Embryonic facial prominence (tissue), 1 donor: Measurements from ENCODE around the gene ACOX1.
"Not testable (repeated sequence)": the region's sequence is repeated elsewhere in the genome, so short reads cannot be mapped to it uniquely, and the experiment has no call there.

Source experiments
- DNase-seq: peaks from one replicate; pipeline ENCODE4 v3.0.0-alpha.2; 2016; ENCODE audit errors: extremely low spot score

ACOX1 gene

DNA sequence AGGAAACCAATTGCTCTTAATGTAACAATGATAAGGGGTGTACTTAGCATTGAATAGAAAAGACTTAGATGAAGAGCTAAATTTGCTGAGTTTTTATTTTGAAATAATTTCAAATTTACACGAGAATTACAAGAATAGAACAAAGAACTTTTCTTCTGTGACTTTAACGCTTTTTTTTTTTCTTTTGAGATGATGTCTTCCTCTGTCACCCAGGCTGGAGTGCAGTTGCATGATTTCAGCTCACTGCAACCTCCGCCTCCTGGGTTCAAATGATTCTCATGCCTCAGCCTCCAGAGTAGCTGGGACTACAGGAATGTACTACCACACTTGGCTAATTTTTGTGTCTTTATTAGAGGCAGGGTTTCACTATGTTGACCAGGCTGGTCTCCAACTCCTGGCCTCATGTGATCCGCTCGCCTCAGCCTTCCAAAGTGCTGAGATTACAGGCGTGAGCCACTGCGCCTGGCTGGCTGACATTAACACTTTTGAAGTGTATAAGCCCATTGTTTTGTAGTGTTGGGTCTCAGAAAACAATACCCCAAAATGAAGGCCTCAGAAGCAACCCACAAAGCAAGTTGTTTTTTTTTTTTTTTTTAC is 2.2 kb upstream of the ACOX1 start:
- DNase-seq = no peak

GRCh38 chr17:75980188-75981018 is 1.4 kb upstream of the ACOX1 start:
- no peak for DNase-seq

GRCh38 chr17:75979705-75980187 is 780 bp upstream of the ACOX1 start:
- DNase-seq = no peak

GRCh38 chr17:75976175-75976848 is 2.7 kb downstream of the ACOX1 start:
- DNase-seq = no peak

- DNase-seq = no peak
These were observed 3.2 kb downstream of the ACOX1 start for GRCh38 chr17:75975757-75976174.

DNA sequence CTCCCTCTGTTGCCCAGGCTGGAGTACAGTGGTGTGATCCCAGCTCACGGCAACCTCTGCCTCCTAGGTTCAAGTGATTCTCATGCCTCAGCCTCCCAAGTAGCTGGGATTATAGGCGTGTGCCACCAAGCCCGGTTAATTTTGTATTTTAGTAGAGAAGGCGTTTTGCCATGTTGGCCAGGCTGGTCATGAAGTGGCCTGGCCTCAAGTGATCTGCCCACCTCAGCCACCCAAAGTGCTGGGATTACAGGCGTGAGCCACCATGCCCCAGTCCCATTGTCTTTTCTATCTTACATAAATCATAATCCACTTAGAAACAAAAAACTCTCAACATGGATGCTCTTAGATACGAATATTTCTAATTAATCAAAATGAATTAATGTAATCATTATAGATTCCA is 3.8 kb downstream of the ACOX1 start:
- DNase-seq = not testable (repeated sequence)

DNA sequence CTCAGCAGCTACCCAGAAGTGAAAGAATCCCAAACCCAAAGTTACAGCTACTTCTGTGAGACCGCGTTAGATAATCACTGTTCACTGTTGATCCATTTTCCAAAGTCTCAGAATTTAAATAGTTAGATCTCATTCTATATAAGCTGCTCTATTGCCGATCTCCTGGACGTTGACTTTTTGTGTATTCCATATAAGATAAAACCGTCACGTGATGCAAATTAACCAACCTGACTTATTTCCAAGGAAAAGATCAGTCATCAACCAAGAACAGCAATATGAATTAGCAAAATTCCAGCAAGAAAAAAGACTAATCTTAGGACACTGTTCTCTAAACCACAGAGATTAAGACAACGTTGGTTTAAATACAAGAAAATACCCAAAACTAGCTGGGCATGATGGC is 8.3 kb downstream of the ACOX1 start:
- DNase-seq = no peak

GRCh38 chr17:75970011-75970523 is 8.9 kb downstream of the ACOX1 start:
- no peak for DNase-seq

DNA sequence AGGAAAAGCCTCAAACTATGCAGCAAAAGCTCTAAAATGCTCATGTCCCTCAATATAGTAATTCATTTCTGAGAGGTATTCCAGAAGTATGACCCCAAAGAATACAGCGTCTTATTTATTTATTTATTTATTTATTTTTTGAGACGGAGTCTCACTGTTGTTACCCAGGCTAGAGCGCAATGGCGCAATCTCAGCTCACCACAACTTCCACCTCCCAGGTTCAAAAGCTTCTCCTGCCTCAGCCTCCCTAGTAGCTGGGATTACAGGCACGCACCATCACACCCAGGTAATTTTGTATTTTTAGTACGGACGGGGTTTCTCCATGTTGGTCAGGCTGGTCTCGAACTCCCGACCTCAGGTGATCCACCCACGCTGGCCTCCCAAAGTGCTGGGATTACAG is 9.9 kb downstream of the ACOX1 start:
- DNase-seq = not testable (repeated sequence)

- DNase-seq = no peak
These were observed 13.5 kb downstream of the ACOX1 start for GRCh38 chr17:75965468-75965867.

- DNase-seq = no peak
These were observed 19.0 kb downstream of the ACOX1 start for GRCh38 chr17:75959839-75960511.

GRCh38 chr17:75959051-75959838 is 19.7 kb downstream of the ACOX1 start:
- DNase-seq = no peak

DNA sequence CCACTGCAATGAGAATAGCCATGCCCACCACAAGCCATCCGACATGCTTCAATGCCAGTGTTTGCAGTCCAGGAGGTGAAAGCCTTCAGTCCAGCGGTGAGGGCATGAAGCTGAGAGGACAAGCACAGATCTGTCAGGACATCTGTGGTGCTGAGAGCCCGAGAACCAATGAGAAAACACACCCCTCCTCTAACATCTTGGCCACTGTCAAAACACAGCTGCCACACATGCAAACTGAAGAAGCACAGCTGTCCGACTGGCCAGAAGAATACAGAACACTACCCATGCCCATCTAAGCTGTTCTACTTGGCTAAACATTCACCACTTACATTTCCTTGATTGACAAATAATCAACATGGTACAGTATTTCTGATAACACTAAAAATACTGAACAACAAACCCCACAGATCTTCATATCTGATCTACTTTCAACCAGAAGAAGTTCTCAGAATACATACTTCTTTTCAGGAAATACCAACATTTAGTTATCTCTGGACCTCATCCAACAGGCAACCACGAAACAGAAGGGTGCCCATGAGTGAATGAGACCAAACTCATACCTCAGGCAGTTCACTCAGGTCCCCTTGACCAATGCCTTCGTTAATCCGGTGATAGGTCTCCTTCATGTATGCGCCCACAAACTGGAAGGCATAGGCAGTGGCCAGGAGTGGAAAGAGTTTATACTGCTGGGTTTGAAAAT is 28.0 kb downstream of the ACOX1 start:
- DNase-seq = no peak

GRCh38 chr17:75950421-75950820 is 28.5 kb downstream of the ACOX1 start:
- no peak for DNase-seq

- DNase-seq = no peak
These were observed 33.8 kb downstream of the ACOX1 start for GRCh38 chr17:75945211-75945610.

DNA sequence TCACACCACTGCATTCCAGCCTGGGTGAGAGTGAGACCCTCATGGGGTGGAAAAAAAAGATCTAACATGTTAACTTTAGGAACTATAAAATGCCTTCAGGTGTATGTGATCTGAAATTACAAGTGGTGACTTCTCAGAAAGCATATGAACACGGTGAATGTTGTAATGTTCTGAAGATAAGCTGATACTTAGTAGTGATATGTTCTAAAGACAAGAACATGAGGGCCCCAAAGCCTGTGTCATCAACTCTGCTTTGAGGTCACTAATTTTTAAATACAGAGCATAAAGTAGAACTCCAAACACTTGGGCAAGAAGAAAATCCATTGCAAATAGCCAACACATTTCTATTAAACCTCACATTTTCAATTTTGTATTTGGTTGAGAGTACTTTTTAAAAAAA is 35.5 kb downstream of the ACOX1 start:
- no peak for DNase-seq

GRCh38 chr17:75942473-75942872 is 36.5 kb downstream of the ACOX1 start:
- no peak for DNase-seq

DNA sequence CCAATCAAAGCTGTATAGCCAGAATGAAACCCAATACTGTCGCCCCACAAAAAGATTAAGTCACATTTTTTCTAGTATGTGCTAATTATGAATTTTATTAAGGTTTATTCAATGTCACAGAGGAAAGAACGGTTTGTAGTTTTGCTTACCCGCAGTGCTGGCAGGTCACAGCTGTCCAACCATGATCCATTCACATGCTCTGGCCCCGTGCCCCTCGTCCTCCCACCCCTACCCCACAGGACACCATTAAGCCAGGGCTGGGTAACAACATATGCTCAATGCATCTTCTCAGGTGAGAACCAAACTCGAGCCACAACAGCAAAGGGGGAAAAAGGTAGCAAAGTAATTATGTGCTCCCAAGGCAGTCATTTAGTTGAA is 37.5 kb downstream of the ACOX1 start:
- no peak for DNase-seq

DNA sequence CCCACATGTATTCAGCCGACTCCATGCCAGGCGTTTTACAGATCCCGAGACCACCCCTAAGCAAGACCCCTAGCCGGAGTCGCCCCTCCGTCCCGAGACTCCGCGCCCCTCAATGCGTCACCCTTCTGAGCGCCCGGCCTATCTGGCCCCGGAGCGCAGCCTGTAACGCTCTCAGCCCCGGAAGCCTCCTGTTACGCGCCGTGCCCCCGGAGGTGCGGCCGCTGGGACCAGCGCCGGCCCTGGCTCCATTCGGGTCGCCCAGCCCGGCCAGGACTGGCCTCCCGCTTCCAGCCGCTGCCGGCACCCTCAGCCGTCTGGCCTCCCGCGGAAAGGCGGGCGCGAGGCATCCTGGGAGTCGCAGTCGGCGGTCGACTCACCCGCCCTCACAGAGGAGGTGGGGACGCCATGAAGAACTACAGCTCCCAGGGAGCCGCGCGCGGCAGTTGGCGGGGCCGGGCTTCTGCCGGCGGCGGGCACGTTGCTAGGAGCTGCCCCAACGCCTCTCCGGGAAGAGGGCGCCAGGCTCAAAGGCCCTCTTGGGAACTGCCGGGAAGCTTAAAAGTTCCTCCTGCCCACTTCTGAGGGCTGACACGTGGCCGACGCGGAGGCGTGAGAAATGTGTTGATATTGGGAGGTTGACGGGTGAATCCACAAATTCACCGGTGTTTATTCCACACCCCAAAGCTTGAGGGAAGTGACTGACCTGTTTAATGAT is 38.1 kb downstream of the ACOX1 start, which contains the start of gene FBF1:
FBF1 (minus strand) TSS at position 316 of the 715 bp plus-strand sequence. CDS start 2,893 bp downstream, outside the sequence.
- peak; percentile 85 for DNase-seq

DNA sequence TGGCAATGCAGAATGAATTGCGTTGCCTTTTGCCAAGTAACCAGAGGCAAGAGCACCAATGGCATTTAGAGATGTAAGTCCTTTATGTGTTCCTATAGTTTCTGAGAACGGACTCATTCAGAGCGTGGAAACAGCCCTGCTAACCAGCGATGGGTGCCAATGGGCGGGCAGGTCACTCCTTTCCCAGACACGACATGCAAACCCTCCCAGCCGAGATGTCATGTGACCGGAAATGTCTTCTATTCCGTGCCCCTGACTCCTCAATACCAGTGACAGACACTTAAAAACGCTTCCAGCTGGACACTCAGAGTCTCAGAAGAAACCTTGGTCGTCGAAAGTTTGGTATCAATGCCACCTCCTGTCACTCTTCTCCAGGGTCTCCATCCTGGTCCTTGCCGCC is 41.3 kb downstream of the ACOX1 start:
- no peak for DNase-seq
